Measurements from ENCODE around the gene PRKAG2.

Gene PRKAG2

DNA sequence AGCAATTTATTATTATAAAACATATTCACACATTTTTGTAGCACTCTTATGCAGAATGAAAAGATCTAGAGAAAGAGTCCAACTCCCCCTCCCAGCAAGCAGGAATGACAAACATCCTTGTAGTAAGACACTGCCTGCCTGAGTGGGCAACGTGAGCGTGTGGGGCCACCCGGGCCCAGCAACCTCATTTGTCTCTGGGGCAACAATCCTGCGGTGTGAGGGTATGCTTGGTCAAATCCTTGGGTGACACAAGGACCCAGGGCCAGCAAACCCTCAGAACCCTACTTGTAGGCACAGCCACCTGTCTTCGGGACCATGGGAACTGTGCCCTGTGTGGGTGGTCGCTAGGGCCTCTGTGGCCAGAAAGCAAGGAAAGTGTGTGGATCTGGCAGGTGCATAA lies 367.9 kb downstream of the PRKAG2 start:
- Histone ChIP-seq H3K9ac (ENCODE audit: low read length) (no peak overlapping the region), H3K36me3 (ENCODE audit: control insufficient read depth, insufficient read depth, low read length) (0 out of 2 replicates have a peak, but pooled peaks cover 3% of the 10 kb centered on the region), H3K27ac (ENCODE audit: low read depth, low read length) (no peak overlapping the region), H3K27me3 (ENCODE audit: control insufficient read depth, insufficient read depth, low read length) (no peaks in the 10 kb centered on the region), H3K9me3 (ENCODE audit: control insufficient read depth, insufficient read depth, low read depth, low read length) (no peaks in the 10 kb centered on the region; the same call in 1 of the 2 replicates), H3K4me3 (ENCODE audit: low read depth, low read length) (no peak overlapping the region), H3K4me1 (ENCODE audit: control insufficient read depth, insufficient read depth, low read length) (peaks cover 39% of the 10 kb centered on the region)

GRCh38 chr7:151507806-151508205 lies 369.1 kb downstream of the PRKAG2 start:
- Histone ChIP-seq H3K36me3 (ENCODE audit: control insufficient read depth, insufficient read depth, low read length) (no peaks in the 10 kb centered on the region), H3K4me3 (ENCODE audit: low read depth, low read length) (no peak overlapping the region), H3K4me1 (ENCODE audit: control insufficient read depth, insufficient read depth, low read length) (peaks cover 41% of the 10 kb centered on the region), H3K9ac (ENCODE audit: low read length) (no peak overlapping the region), H3K27ac (ENCODE audit: low read depth, low read length) (no peak overlapping the region), H3K27me3 (ENCODE audit: control insufficient read depth, insufficient read depth, low read length) (no peaks in the 10 kb centered on the region), H3K9me3 (ENCODE audit: control insufficient read depth, insufficient read depth, low read depth, low read length) (no peaks in the 10 kb centered on the region; the same call in 1 of the 2 replicates)

- Histone ChIP-seq H3K27me3 (ENCODE audit: control insufficient read depth, insufficient read depth, low read length) (no peaks in the 10 kb centered on the region), H3K27ac (ENCODE audit: low read depth, low read length) (no peak overlapping the region), H3K9me3 (ENCODE audit: control insufficient read depth, insufficient read depth, low read depth, low read length) (no peaks in the 10 kb centered on the region; the same call in 1 of the 2 replicates), H3K36me3 (ENCODE audit: control insufficient read depth, insufficient read depth, low read length) (no peaks in the 10 kb centered on the region), H3K4me1 (ENCODE audit: control insufficient read depth, insufficient read depth, low read length) (peaks cover 41% of the 10 kb centered on the region), H3K4me3 (ENCODE audit: low read depth, low read length) (no peak overlapping the region), H3K9ac (ENCODE audit: low read length) (no peak overlapping the region)
Observed at GRCh38 chr7:151506901-151507382, 370.0 kb downstream of the PRKAG2 start.
